Dermis blood vessel endothelial cell (primary cell): Measurements from ENCODE around the gene ZBTB32. TPM values are rescaled to one million over a fixed set of nuclear protein-coding genes. Genes with fewer than 3 reads are reported as not detected.

Experiments
- DNase-seq: peaks from one replicate; pipeline ENCODE4 v3.0.0; 2010
- total RNA-seq: library from RNA; depleted of rRNA; stranded (reverse); fragments of >200 nt; gene quantifications from 2 replicates; pipeline ENCODE4 v1.2.3, GENCODE V29; 2014

The ZBTB32 gene
- total RNA-seq, 1 donor from 2014 or later: not detected

- no peak for DNase-seq
Observed at GRCh38 chr19:35738021-35738886, 33.9 kb downstream of the ZBTB32 start.

GRCh38 chr19:35738887-35739229, 34.5 kb downstream of the ZBTB32 start:
- DNase-seq: no peak

GRCh38 chr19:35739275-35740107, 35.1 kb downstream of the ZBTB32 start:
- DNase-seq: no peak

DNA sequence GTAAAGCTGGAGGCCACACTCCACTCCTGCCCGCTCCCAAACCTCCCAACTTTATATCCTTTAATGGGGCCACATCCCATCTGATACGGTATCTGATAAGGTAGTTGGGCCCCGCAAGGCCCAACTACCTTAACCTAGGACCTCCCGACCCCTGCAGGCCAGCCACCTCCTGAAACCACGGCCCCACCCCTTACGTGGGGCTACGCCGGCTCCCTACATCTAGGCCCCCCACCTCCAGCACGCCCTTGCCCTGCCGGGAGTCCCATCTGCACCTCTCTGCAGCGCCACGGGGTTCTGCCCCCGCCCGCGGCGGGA, 35.7 kb downstream of the ZBTB32 start:
- DNase-seq: no peak

- DNase-seq: peak; percentile 96
Observed at GRCh38 chr19:35740423-35741202, 36.3 kb downstream of the ZBTB32 start.

GRCh38 chr19:35741203-35741515, 36.8 kb downstream of the ZBTB32 start:
- no peak for DNase-seq

GRCh38 chr19:35742121-35742724, 37.9 kb downstream of the ZBTB32 start, which contains the start of gene IGFLR1:
IGFLR1 (minus strand) TSS chr19:35742452; CDS start chr19:35741180, 1,272 bp downstream.
- DNase-seq: no peak

GRCh38 chr19:35743640-35744429, 39.5 kb downstream of the ZBTB32 start:
- DNase-seq: no peak

GRCh38 chr19:35744430-35745327, 40.3 kb downstream of the ZBTB32 start:
- DNase-seq: peak; percentile 97

DNA sequence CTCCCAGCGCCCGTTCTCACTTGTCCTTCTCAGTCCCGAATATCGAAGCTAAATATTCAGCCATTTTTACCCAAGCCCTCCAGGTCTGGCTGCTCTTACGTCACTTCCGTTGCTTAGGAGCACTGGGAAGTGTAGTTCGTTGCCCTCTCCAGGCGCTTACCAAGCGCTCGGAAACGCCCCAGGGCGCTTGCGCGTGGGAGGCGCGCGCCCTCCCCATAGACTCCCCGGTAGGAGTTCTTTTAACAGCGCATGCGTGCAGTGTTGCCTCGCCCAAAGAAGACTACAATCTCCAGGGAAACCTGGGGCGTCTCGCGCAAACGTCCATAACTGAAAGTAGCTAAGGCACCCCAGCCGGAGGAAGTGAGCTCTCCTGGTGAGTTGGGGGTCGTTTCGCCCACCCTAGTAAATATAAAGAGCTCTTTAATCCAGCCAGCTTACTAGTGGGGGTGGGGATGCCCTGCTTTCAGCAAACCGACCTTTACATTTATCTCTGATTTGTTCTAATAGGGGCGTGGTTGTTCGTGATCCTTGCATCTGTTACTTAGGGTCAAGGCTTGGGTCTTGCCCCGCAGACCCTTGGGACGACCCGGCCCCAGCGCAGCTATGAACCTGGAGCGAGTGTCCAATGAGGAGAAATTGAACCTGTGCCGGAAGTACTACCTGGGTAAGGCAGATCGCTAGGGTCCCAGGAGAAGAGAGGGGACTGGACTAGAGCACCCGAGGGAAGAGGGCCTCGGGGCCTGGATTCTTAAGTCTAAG, 41.1 kb downstream of the ZBTB32 start, which contains the start of the genes PSENEN and U2AF1L4:
Gene PSENEN (plus strand): TSS at position 324 of the 759 bp plus-strand sequence. CDS start 280 bp downstream, at position 604.
Gene U2AF1L4 (minus strand): TSS at position 91 of the 759 bp plus-strand sequence. CDS start 27 bp downstream, at position 64.
- DNase-seq: peak; percentile 100

- DNase-seq: no peak
Observed at GRCh38 chr19:35746087-35746462, 41.7 kb downstream of the ZBTB32 start.

DNA sequence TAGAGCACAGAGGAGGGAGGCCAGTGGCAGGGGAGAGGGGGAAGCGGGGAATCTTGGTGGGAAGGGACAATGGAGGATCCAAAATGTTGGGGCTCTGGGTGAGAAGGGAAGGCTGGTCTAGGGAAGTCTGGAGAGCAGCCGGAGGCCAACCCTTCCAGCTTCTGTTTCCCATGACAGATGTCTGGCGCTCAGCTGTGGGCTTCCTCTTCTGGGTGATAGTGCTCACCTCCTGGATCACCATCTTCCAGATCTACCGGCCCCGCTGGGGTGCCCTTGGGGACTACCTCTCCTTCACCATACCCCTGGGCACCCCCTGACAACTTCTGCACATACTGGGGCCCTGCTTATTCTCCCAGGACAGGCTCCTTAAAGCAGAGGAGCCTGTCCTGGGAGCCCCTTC, 42.2 kb downstream of the ZBTB32 start:
- no peak for DNase-seq

- DNase-seq: peak; percentile 100
Observed at GRCh38 chr19:35748106-35749020, 44.0 kb downstream of the ZBTB32 start, which contains the start of gene LIN37. LIN37 (plus strand) TSS chr19:35748576; CDS start chr19:35748725, 149 bp downstream.

DNA sequence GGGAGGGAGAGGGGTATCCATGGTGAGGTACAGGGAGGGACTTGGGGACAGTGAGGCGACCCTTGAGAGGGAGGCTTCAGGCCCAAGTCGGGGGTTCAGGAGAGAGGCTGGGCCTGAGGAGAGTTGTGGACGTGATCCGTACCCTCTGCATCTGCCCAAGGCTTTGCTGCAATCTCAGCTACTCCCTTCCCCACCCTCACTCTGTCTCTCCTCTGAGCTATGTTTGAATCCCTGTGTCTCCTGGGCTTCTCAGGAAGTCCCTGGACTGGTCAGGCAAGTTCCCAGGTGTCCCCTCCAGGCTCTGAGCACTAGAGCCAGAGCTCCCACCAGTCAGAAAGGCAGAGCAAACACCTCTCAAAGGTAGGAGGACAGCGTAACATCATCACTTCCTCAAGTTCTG, 45.8 kb downstream of the ZBTB32 start:
- no peak for DNase-seq

GRCh38 chr19:35751839-35752745, 47.7 kb downstream of the ZBTB32 start:
- DNase-seq: no peak

- DNase-seq: no peak
Observed at GRCh38 chr19:35752746-35753350, 48.5 kb downstream of the ZBTB32 start.
